RWPE1 (cell line): Measurements from ENCODE around the gene CTIF.
A peak's percentile ranks its signal among the peaks of the same experiment; 100 is the strongest.

ENCODE experiments used
- CTCF ChIA-PET: fragments of 350-600 bp; sonication (Branson Sonifier 250); formaldehyde crosslinking; extraction: SDS; loops from one replicate; lab custom pipeline; 2021; lab: Yijun Ruan, JAX
- POLR2A ChIA-PET: fragments of 400-600 bp; formaldehyde crosslinking; extraction: SDS; loops from one replicate; lab custom pipeline; 2020; ENCODE audit warnings: antibody characterized with exemption; ENCODE audit not compliant: low non-redundant PET; lab: Yijun Ruan, JAX
- DNase-seq: peaks from one replicate; pipeline ENCODE4 v3.0.0; 2012; ENCODE audit warnings: low spot score
- H3K27ac ChIP-seq: fragments of 450-650 bp; 2 replicates; pipeline ENCODE4 v1.5.1; 2017
- TF ChIP-seq, protein P1 (sequence below): fragments of 450-650 bp; conservative IDR thresholded peaks from 2 replicates; pipeline ENCODE4 v1.5.1; 2017; ENCODE audit warnings: low read depth, mild to moderate bottlenecking

CTIF gene

DNA sequence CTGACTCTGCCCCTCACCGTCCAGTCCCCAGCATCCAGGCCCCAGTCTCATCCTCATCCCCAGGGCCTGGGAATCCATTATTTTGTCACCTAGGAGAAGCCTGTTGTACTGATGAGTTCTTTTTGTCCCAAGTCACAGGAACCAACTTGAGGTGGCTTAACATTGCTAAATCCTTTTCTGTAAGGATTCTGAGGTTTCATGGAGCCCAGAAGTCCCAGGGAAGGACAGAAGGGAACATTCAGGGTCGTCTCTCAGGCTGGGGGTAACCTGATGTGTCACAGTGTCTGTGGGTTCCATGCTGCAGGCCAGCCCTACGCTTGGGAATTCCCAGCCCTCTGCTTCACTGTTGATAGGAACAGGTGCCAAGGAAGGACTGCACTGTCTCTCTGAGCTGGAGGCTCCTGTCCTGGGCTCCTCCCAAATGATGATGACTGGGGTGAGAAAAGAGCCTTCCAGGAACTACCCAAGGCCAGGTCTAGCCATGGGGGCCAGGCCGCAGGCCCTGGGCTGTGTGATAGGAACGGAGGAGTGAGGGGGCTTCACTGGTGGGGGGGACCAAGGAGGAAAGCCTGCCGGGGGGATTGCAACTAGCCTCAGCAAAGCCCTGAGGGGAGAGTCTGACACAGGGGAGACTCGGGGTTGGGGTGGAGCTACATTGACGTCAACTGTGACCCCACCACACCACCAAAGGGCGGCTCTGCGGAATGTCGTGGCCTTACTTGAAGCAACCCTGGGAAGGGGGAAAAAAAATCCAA, 266.2 kb downstream of the CTIF start:
- POLR2A ChIA-PET, result no interaction called here
- CTCF ChIA-PET, result no interaction called here
- peak overlapping the region; percentile 80 for H3K27ac ChIP-seq
- TF ChIP-seq, protein P1, sequence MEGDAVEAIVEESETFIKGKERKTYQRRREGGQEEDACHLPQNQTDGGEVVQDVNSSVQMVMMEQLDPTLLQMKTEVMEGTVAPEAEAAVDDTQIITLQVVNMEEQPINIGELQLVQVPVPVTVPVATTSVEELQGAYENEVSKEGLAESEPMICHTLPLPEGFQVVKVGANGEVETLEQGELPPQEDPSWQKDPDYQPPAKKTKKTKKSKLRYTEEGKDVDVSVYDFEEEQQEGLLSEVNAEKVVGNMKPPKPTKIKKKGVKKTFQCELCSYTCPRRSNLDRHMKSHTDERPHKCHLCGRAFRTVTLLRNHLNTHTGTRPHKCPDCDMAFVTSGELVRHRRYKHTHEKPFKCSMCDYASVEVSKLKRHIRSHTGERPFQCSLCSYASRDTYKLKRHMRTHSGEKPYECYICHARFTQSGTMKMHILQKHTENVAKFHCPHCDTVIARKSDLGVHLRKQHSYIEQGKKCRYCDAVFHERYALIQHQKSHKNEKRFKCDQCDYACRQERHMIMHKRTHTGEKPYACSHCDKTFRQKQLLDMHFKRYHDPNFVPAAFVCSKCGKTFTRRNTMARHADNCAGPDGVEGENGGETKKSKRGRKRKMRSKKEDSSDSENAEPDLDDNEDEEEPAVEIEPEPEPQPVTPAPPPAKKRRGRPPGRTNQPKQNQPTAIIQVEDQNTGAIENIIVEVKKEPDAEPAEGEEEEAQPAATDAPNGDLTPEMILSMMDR, result no peak
- no peak for DNase-seq

DNA sequence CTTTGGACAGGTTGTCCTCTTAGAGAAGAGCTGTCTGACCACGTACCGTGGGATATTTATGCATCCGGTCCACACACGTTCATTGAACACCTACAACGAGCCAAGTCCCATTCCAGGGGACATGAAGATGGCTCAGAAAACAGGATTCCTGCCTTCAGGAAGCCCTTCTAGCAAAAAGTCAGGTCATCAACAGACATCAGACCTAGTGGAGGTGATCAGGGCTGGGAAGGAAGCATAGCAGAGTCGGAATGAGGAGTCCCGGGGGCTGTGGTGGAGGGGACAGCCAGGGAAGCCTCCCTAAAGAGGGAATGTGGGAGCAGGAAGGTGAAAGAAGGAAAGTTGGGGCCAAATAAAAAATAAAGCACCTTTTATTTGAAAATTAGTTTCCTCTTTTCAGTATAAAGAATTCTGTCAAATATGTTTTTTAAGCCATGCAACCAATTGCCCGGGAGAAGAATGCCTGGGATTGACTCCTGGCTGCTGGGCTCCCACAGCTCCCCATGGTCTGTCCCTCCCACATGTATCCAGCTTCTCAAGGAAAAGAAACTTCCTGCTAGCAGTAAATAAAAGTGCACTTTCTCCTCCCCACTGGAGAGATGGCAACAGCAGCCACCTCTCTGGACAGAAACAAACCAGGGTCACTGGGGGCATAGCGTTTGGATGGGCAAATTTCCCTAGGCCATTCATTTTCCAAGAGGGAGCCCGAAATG, 267.1 kb downstream of the CTIF start:
- H3K27ac ChIP-seq, result peak overlapping the region; percentile 80
- TF ChIP-seq, protein P1, result no peak
- ChIA-PET POLR2A (no interaction called here), CTCF (no interaction called here)
- DNase-seq, result no peak

DNA sequence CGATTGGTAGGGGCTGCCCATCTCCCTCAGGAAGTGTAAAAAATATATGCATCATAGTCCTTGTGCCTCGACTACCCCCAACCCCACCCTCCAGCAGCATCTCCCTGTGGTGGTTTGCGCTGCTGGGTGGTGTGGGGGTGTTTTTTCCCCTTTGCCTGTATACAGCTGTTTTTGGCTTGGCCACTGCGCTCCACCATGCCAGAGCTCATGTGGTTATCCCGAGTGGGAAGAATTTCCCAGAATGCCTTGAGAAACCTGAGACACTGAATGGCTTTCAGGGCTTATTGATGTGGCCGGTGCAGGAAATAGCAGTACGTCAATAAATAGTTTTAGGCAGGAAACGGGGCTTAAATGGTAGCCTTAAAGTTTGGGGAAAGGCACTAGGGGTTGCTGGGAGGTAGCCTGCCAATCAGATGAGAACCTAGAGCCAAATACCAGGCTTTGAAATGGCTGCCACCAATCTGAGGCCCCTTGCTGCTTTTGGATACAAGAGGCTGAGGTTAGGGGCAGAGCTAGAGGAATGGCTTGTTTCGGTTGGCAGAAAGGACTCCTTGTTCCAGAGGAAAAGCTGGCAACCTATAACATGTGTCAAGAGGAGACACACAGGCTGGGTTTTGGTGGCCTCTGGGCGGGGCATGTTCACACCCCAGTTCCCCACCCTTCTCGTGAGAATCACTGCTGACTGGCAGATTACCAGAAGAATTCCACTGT, 267.9 kb downstream of the CTIF start:
- CTCF ChIA-PET, result no interaction called here
- POLR2A ChIA-PET, result no interaction called here
- peak overlapping the region; percentile 80 for H3K27ac ChIP-seq

DNA sequence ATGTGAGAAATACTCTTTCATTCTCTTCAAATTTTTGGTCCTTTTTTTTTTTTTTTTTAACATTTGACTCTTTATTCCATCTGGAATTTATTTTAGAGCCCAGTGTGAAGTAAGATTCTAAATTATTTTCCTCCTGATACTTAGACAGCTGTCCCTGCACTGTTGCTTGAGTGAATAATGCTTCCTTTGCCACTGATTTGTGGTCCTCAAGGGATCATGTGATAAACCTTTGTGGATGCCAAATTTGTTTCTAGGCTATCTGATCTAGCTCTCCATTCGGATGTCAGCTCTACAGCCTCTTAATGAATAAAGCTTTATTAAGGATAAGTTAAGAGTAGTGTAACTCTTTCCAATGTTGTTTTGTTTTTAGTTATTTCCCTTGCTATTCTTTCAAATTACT, 269.6 kb downstream of the CTIF start:
- POLR2A ChIA-PET, result no interaction called here
- TF ChIP-seq, protein P1, result no peak
- DNase-seq, result no peak
- CTCF ChIA-PET, result no interaction called here
- no peak overlapping the region for H3K27ac ChIP-seq

More for the DNA sequence above, 267.9 kb downstream of the CTIF start:
- TF ChIP-seq, protein P1, result no peak
- DNase-seq, result peak; percentile 5

DNA sequence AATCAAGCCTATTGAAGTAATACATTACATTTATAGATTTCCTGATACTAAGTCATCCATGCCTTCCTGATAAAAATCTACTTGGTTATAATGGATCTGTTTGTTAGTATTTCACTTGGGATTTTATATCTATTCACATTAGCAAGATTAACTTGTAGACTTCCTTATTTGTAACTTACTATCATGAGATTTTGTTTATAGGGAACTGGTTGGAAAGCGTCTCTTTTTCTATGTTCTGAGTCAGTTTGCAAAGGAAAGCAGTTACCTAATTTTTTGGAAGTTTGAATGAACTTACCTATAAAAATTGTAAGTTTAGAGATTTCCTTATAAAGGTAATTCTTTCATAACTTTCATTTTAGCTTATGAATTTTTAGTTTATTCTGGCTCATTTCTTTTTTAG, 270.5 kb downstream of the CTIF start:
- TF ChIP-seq, protein P1, result no peak
- H3K27ac ChIP-seq, result no peak overlapping the region
- ChIA-PET POLR2A (no interaction called here), CTCF (no interaction called here)
- DNase-seq, result no peak

DNA sequence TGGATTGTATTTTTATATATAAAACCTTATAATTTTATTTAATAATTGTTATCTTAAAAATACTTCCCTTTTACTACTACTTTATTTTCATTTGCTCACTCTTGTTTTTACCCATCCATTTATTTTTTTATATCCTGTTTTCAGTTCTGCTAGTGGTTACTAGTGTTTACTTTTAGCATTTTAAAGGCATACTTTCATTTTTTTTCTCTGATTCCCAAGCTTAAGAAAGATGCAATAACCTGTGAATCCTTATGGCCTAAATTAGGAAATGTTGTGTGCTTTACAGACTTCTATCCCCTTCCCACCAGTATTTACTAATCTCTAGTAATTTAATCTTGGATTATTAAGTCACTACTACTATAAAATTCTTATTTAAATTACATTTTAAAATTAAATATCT, 272.0 kb downstream of the CTIF start:
- POLR2A ChIA-PET, result no interaction called here

More for the DNA sequence above, 272.0 kb downstream of the CTIF start:
- H3K27ac ChIP-seq, result no peak overlapping the region
- no peak for DNase-seq
- CTCF ChIA-PET, result no interaction called here
- TF ChIP-seq, protein P1, result no peak
